Stomach (tissue), 9 donors: ENCODE results near the gene VGLL3. TPM values are rescaled to one million over a fixed set of nuclear protein-coding genes. Genes with fewer than 3 reads are reported as not detected.

Experiments used
- DNase-seq, 2 donors: peaks; one replicate each; pipeline versions ENCODE4 v3.0.0 to v3.0.0-alpha.2; 2013 to 2019
- H3K27ac ChIP-seq, 5 donors: fragments of 200-600 bp in 4 of 5; sonication (generic) in 4 of 5; one replicate each; pipeline ENCODE4 v1.5.1; 2013 to 2019; ENCODE audit warnings: mild to moderate bottlenecking in 1 of 5, moderate library complexity in 1 of 5
- H3K27me3 ChIP-seq, 3 donors: fragments of 200-600 bp; sonication (generic); one replicate each; pipeline ENCODE4 v1.5.1; 2017 to 2019; ENCODE audit warnings: mixed run types in 1 of 3
- H3K36me3 ChIP-seq, 4 donors: fragments of 200-600 bp; sonication (generic); 1 replicate in 3 of 4; 2 replicates in 1 of 4; pipeline ENCODE4 v1.5.1; 2016 to 2019
- H3K4me1 ChIP-seq, 4 donors: fragments of 200-600 bp; sonication (generic); one replicate each; pipeline ENCODE4 v1.5.1; 2016 to 2019
- H3K4me3 ChIP-seq, 4 donors: fragments of 200-600 bp; sonication (generic) in 3 of 4; one replicate each; pipeline ENCODE4 v1.5.1; 2016 to 2019; ENCODE audit warnings: mild to moderate bottlenecking in 1 of 4
- H3K9me3 ChIP-seq, 4 donors: fragments of 200-600 bp; sonication (generic); one replicate each; pipeline ENCODE4 v1.5.1; 2016 to 2019
- CTCF ChIP-seq, 7 experiments: fragments of 450-650 bp in 4 of 7; fragments of 200-600 bp in 3 of 7; sonication (generic) in 3 of 7; IDR thresholded peaks; one replicate each; pipeline ENCODE4 v1.5.1; 2016 to 2019; ENCODE audit warnings: antibody characterized with exemption in 7 of 7, control low read depth in 2 of 7, mild to moderate bottlenecking in 1 of 7
- EP300 ChIP-seq: sonication (generic); formaldehyde crosslinking; IDR thresholded peaks from one replicate; pipeline ENCODE4 v1.6.1; 2017; ENCODE audit warnings: antibody characterized with exemption
- POLR2A ChIP-seq, 4 donors: fragments of 450-650 bp; IDR thresholded peaks; one replicate each; pipeline ENCODE4 v1.6.1; 2016; ENCODE audit warnings: antibody characterized with exemption in 4 of 4, control low read depth in 2 of 4, mild to moderate bottlenecking in 1 of 4, moderate library complexity in 1 of 4
- POLR2AphosphoS5 ChIP-seq, 3 donors: sonication (generic); formaldehyde crosslinking; IDR thresholded peaks; one replicate each; pipeline ENCODE4 v1.6.1; 2016; ENCODE audit warnings: antibody characterized with exemption in 3 of 3
- WGBS, 5 donors: extraction: QIAGEN DNeasy Blood & Tissue Kit in 3 of 5; methylation state at CpG; one replicate each; pipeline versions ENCODE4 v1.1.5 to v1.1.7; 2013 to 2018; 5-methylcytosine and 5-hydroxymethylcytosine counted together
- intact Hi-C: fragments of 100-400 bp; cut with DNase I; formaldehyde crosslinking; loops from one replicate; pipeline ENCODE4 v1.15.1; 2023; ENCODE audit warnings: low total_unique reads
- polyA plus RNA-seq, 3 donors: library from polyadenylated mRNA; stranded (reverse); fragments of 200-250 nt; gene quantifications; one replicate each; pipeline ENCODE4 v1.2.3, GENCODE V29; 2013
- total RNA-seq, 5 donors: library from RNA; depleted of rRNA; stranded (reverse); fragments of >200 nt; gene quantifications; one replicate each; pipeline versions ENCODE4 v1.1.0 to v1.2.3, GENCODE V29; 2014 to 2016
- donor health status: healthy with polysubstance abuse.
- donor health status: Bipolar disorder and iron deficiency.
- donor health status: healthy.

Gene VGLL3
- total and polyA plus RNA-seq, 8 donors: 0.60 to 23.7 (median 6.1) TPM

- intact Hi-C loops: no loop called here
- H3K9me3 ChIP-seq: no peaks in the 10 kb centered on the region
- no peaks in the 10 kb centered on the region for H3K36me3 ChIP-seq
- TF ChIP-seq POLR2A (IDR thresholded peaks at IDR 0.05): no peak
- no peak for TF ChIP-seq POLR2AphosphoS5 (IDR thresholded peaks at IDR 0.05)
- no peak for TF ChIP-seq CTCF (IDR thresholded peaks at IDR 0.05)
- no peak for TF ChIP-seq EP300
- no peaks in the 10 kb centered on the region for H3K27me3 ChIP-seq
- H3K27ac ChIP-seq: no peak overlapping the region
- DNase-seq: no peak
- no peaks in the 10 kb centered on the region for H3K4me1 ChIP-seq
- no peak overlapping the region for H3K4me3 ChIP-seq
Observed at GRCh38 chr3:86951322-86951721, 39.6 kb downstream of the VGLL3 start.

- no peaks in the 10 kb centered on the region for H3K4me1 ChIP-seq
- TF ChIP-seq EP300 (no peak), POLR2AphosphoS5 (IDR thresholded peaks at IDR 0.05) (no peak), CTCF (IDR thresholded peaks at IDR 0.05) (no peak), POLR2A (IDR thresholded peaks at IDR 0.05) (no peak)
- no peak overlapping the region for H3K4me3 ChIP-seq
- intact Hi-C loops: no loop called here
- no peaks in the 10 kb centered on the region for H3K9me3 ChIP-seq
- DNase-seq: no peak
- 86 to 93% (median 91%) methylated on average over 3 of the region's 3 CpGs for WGBS, 5 donors
- no peaks in the 10 kb centered on the region for H3K27me3 ChIP-seq
- no peaks in the 10 kb centered on the region for H3K36me3 ChIP-seq
- no peak overlapping the region for H3K27ac ChIP-seq
Observed at GRCh38 chr3:86950717-86951116, 40.2 kb downstream of the VGLL3 start.

- Histone ChIP-seq H3K9me3 (no peaks in the 10 kb centered on the region), H3K27ac (no peak overlapping the region), H3K4me1 (no peaks in the 10 kb centered on the region), H3K4me3 (no peak overlapping the region), H3K27me3 (no peaks in the 10 kb centered on the region), H3K36me3 (no peaks in the 10 kb centered on the region)
- no peak for TF ChIP-seq POLR2AphosphoS5 (IDR thresholded peaks at IDR 0.05)
- no peak for TF ChIP-seq EP300
- no peak for TF ChIP-seq CTCF (IDR thresholded peaks at IDR 0.05)
- TF ChIP-seq POLR2A (IDR thresholded peaks at IDR 0.05): no peak
- no peak for DNase-seq
- intact Hi-C loops: no loop called here
Observed at GRCh38 chr3:86949850-86950249, 41.1 kb downstream of the VGLL3 start.

GRCh38 chr3:86948822-86949221, 42.1 kb downstream of the VGLL3 start:
- Histone ChIP-seq H3K27ac (no peak overlapping the region), H3K9me3 (no peaks in the 10 kb centered on the region), H3K27me3 (no peaks in the 10 kb centered on the region), H3K4me1 (no peaks in the 10 kb centered on the region), H3K4me3 (no peak overlapping the region), H3K36me3 (no peaks in the 10 kb centered on the region)
- TF ChIP-seq POLR2AphosphoS5 (IDR thresholded peaks at IDR 0.05): no peak
- no peak for TF ChIP-seq CTCF (IDR thresholded peaks at IDR 0.05)
- no peak for TF ChIP-seq POLR2A (IDR thresholded peaks at IDR 0.05)
- intact Hi-C loops: no loop called here
- no peak for DNase-seq
- WGBS, 5 donors: 56 to 83% (median 62%) methylated on average over 1 of the region's 1 CpG
